HS-5 (cell line): ENCODE measurements around the gene SAP25.
A peak's percentile ranks its signal among the peaks of the same experiment; 100 is the strongest.

Experiments used
- DNase-seq: peaks from one replicate; pipeline ENCODE4 v3.0.0-alpha.2; 2012; ENCODE audit warnings: low read depth

Gene SAP25

DNA sequence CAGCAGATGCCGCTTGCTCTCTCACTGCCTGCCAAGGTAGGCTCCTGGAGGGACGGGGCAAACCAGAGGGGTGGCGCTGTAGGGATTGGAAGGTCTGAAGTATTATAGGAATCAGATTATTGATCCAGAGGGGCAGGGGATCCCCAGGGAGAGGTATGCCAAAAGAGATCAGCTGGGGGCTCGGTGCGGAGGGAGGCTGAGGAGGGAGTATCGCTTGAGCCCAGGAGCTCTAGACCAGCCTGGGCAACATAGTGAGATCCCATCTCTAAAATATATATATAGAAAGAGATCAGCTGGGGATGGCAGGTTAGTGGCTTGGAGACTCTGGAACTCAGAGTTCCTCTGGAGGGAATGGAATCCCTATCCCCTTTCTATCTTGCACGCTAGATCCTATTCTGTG, 21.5 kb upstream of the SAP25 start:
- no peak for DNase-seq

- no peak for DNase-seq
Measured at GRCh38 chr7:100591596-100591995, 17.9 kb upstream of the SAP25 start.

DNA sequence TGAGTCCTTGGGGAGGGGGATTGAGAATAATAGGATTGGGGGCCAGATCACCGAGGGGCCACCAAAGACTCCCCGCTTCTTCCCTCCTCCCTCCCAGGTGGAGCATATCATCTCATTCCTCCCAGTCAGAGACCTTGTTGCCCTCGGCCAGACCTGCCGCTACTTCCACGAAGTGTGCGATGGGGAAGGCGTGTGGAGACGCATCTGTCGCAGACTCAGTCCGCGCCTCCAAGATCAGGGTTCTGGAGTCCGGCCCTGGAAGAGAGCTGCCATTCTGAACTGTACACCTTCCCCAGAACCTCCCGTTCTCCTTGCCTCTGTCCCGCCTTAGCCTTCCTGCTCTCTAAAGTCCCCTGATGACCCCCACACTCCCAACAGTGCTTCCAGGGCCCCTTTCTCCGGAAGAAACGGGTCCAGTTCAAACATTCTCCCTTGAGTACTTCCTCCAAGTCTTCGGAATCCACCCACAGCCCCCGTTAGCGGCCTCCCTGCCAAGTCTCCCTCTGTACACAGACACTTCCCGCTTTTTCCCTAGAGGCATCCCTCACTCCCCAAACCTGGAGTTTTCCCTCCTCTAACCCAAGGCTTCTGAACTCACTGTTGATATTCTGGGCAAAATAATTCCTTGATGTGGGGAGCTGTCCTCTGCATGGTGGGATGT, 16.5 kb upstream of the SAP25 start:
- DNase-seq = no peak

DNA sequence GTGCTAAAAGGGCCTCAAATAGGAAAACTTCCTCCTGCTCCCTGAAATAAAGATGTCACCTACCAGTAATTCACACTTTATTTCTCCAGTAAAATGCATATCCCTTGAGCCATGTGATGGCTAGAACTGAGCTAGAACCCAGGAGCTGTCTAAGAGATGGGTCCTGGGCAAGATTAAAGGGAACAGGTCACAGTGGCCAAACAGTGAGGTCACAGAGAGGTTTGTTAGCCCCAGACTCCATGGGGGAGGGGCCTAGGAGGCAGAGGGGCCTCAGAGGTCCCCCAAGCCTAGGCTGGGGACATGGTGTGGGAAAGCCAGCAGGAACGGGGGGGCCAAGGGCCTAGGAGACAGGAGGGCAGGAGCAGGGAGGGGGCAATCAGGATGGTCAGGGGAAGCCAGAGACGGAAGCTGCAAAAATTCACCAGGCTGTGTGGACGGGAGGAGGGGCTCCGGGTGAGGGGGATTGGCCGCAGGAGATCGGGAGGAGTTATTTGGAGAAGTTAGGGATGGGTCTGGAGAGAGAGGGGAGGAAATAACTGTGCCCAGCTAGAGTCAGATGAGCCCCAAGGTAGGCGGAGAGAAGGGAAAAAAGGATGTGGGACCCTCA, 15.7 kb upstream of the SAP25 start:
- no peak for DNase-seq

DNA sequence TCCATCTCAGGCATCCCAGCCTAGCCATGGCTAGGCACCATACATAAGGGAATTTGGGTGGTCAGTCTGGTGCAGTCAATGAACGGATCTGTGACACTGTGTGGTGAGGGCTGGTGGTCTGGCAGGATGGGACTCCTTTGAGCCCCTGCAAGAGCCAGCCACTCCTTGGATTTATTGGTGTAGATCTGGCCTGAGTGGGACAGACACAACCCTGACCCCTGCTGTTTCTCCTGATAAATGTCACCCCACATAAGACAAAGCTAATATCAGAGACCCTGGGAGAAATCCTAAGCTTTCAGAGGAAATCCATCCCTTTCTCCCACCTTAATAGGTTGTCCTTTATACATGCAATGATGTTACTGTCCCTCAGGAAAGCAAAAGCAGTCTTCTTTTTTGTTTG, 14.7 kb upstream of the SAP25 start:
- no peak for DNase-seq

GRCh38 chr7:100586266-100587025, 12.7 kb upstream of the SAP25 start, which contains the start of gene FBXO24:
Gene FBXO24 (plus strand): TSS chr7:100586328. CDS start chr7:100586626, 298 bp downstream.
- DNase-seq = peak; percentile 96

DNA sequence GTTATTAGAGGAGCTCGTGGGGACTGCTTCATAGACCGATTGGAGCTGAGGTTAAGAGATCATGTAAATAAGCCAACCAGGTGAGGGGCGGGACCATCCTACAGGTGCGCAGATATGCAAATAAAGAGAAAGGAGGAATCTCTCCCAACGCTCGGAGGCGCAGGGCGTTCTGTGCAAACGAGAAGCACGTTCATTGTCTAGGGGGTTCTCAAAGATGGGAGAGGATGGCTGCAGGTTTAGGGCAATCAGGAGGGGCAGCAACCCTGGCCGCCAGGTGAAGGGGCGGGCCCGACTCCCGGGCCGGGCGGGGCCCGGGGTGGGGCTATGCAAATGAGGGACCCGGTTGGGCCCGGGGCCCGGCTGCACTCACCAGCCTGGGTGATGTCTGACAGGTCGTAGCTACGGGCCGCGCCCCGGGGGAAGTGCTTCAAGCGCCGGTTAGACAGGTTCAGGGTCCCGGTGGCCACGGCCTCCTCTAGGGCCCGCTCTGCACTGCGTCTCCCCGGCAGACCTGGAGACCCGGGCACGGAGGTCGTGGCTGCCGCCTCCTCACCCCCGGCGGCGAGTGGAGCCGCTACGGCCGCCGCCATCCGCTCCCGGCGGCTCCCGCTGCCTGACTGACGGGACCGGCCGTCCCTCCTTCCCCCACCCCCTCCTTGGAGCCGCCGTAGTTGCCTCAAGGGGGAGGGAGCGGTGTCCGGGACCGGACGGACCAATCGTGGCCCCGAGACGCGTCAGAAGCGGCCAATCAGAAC, 12.0 kb upstream of the SAP25 start, which contains the start of gene LRCH4:
Gene LRCH4, minus strand, starts transcription at position 619 of the 755 bp plus-strand sequence. Its CDS starts 29 bp downstream, at position 590.
- DNase-seq = no peak

- DNase-seq = no peak
Measured at GRCh38 chr7:100584683-100585510, 11.2 kb upstream of the SAP25 start.

DNA sequence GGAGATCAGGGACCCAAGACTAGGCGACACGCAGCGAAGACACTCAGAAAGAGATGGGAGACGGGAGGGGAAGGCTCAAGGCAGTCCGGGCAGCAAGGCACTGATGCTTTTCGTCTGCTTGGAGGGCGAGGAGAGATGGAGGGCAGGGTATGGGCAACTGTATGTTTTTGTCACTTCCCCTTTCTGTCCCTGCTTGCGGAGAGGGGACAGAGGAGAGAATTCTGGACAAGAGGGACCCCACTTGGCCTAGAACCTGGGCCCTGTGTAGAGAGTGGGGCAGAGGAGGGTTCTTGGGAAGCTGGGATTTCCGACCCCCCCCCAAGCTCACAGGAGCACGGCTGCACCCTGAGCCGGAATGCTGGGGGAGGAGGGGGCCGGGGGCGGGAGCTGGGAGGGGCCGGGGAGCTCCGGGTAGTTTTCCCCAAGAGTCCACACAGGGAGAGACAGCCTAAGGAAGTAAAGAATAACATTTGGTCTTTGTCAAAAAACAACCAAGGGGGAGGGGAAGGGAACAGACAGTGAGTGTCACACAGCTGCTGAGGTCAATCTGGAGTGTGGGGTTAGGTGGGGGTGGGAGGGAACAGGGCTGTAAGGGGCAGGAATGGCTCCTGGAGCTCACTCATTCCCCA, 10.5 kb upstream of the SAP25 start:
- no peak for DNase-seq

- DNase-seq = no peak
Measured at GRCh38 chr7:100583132-100584053, 9.7 kb upstream of the SAP25 start.

- no peak for DNase-seq
Measured at GRCh38 chr7:100582650-100583049, 8.9 kb upstream of the SAP25 start.

GRCh38 chr7:100582041-100582579, 8.4 kb upstream of the SAP25 start:
- no peak for DNase-seq

DNA sequence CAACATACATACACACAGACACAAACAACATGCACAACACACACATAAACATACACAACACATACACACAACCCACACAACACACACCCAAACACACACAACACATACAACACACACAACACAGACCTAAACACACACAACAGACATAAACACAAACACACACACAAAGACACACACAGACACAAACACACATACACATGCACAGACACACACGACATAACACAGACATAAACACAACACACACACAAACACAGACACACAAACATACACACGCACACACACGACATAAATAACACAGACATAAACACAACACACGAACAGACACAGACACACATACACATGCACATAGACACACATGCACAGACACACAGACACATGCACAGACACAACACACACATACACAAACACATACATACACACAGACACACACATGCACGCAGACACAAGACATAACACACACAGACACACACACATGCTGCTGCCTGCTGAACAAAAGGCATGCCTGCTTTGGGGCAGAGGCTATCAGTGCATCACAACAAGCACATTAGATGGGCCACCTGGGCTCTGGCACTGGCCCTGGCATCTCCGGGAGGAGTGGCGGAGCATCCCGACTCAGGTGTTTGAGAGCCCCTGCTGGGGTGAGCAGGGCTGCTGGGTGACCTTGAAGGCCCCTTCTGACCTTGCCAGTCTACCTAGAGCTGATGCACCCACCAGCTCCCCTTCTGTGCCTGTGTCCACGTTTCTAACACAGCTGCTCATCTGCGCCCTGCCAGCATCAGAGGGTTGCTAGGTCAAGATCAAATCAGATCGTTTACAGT, 7.0 kb upstream of the SAP25 start:
- no peak for DNase-seq

- DNase-seq = no peak
Measured at GRCh38 chr7:100578246-100579183, 4.8 kb upstream of the SAP25 start.

- no peak for DNase-seq
Measured at GRCh38 chr7:100577507-100577906, 3.8 kb upstream of the SAP25 start.

DNA sequence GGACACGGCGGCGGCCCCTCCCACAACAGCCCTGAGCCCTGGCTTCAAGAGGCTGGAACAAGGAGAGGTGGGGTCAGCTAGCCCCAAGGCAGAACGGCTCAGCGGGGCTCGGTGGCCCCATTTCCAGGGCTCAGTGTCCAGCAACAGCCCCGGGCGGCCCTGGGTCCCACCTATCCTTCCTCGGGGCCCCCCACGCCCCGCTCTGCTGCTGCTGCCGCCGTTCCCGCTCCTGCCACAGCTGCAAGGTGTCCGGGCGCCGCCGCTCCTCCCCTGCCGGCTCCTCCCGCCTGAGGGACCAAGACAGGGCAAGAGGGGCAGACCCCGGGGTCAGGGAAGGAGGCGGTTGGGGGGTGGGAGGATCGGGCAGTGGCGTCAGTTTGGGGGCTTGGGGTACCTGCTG, 3.4 kb upstream of the SAP25 start:
- no peak for DNase-seq

DNA sequence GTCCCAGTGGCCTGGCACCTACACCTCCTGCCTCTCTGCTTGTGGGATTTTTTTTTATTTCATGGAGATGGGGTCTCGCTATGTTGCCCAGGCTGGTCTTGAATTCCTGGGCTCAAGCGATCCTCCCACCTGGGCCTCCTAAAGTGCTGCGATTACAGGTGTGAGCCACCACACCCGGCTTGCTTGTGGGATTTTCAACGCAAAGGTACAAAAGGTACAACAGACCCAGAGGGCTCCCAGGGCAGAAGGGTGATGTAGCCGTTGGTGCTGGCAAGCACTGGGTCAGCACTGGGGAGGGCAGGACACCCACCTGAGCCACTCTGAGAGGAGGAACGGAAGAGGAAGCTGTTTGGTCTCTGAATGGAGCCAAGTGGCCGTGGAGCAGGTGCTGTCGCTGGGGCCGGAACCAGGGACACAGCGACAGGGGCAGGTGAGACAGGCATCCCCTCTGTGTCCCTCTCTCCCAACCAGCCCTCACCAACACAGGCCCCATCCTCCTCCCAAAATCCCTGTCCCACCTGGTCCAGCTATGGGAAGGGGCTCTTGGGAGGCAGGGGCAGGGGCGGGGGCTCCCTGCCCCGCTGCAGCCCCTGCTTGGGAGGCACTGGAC, 2.8 kb upstream of the SAP25 start:
- DNase-seq = no peak
